GM23338 (cell line): ENCODE data around the gene MGAT3. TPM values are rescaled to one million over a fixed set of nuclear protein-coding genes. Genes with fewer than 3 reads are reported as not detected.
"Not testable (repeated sequence)": the region's sequence is repeated elsewhere in the genome, so short reads cannot be mapped to it uniquely, and the experiment has no call there.

Source experiments
- ATAC-seq: fragments of 200-7000 bp; cut with Tn5 transposase; 3 replicates; pipeline ENCODE4 v1.9.1; 2020
- DNase-seq: peaks from one replicate; pipeline ENCODE4 v3.0.0-alpha.2; 2015; ENCODE audit warnings: low spot score
- H2AFZ ChIP-seq: fragments of 200-600 bp; sonication (generic); 2 replicates; pipeline ENCODE4 v1.8.0; 2016; ENCODE audit warnings: antibody characterized with exemption, mild to moderate bottlenecking, moderate library complexity
- H3F3A ChIP-seq: fragments of 200-600 bp; sonication (generic); replicated peaks from 2 replicates; pipeline ENCODE4 v1.8.0; 2017; ENCODE audit warnings: antibody characterized with exemption, mixed run types, low read depth
- H3K27ac ChIP-seq: fragments of 200-600 bp; sonication (generic); 2 replicates; pipeline ENCODE4 v1.6.1; 2016; ENCODE audit warnings: low read depth
- H3K27me3 ChIP-seq: fragments of 200-600 bp; sonication (generic); 2 replicates; pipeline ENCODE4 v1.8.0; 2016; ENCODE audit warnings: mild to moderate bottlenecking, mixed run types, moderate library complexity; ENCODE audit not compliant: insufficient read depth
- H3K36me3 ChIP-seq: fragments of 200-600 bp; sonication (generic); 2 replicates; pipeline ENCODE4 v1.8.0; 2016; ENCODE audit warnings: mild to moderate bottlenecking; ENCODE audit not compliant: insufficient read depth
- H3K4me1 ChIP-seq: fragments of 200-600 bp; sonication (generic); 2 replicates; pipeline ENCODE4 v1.8.0; 2016; ENCODE audit warnings: mild to moderate bottlenecking, moderate library complexity; ENCODE audit not compliant: insufficient read depth
- H3K4me2 ChIP-seq: fragments of 200-600 bp; sonication (generic); 2 replicates; pipeline ENCODE4 v1.7.1; 2017; ENCODE audit warnings: mixed run types
- H3K4me3 ChIP-seq: fragments of 200-600 bp; sonication (generic); 2 replicates; pipeline ENCODE4 v1.6.1; 2016; ENCODE audit warnings: mixed run types
- H3K79me2 ChIP-seq: fragments of 200-600 bp; sonication (generic); replicated peaks from 2 replicates; pipeline ENCODE4 v1.8.0; 2017; ENCODE audit warnings: mild to moderate bottlenecking; ENCODE audit not compliant: insufficient read depth
- H3K9me2 ChIP-seq: fragments of 200-600 bp; sonication (generic); 2 replicates; pipeline ENCODE4 v1.8.0; 2017; ENCODE audit not compliant: insufficient read depth
- H4K20me1 ChIP-seq: fragments of 200-600 bp; sonication (generic); replicated peaks from 2 replicates; pipeline ENCODE4 v1.8.0; 2017; ENCODE audit warnings: mild to moderate bottlenecking; ENCODE audit not compliant: insufficient read depth
- H3K27ac Mint-ChIP-seq: 2 replicates; pipeline ENCODE4 v1.8.0; 2020; ENCODE audit warnings: inconsistent platforms, mild to moderate bottlenecking, moderate library complexity, mixed read lengths
- H3K27me3 Mint-ChIP-seq: 3 replicates; pipeline ENCODE4 v1.8.0; 2022; ENCODE audit warnings: low read depth, mild to moderate bottlenecking, moderate library complexity, mixed read lengths, inconsistent platforms; ENCODE audit not compliant: insufficient read depth, poor library complexity
- H3K36me3 Mint-ChIP-seq: 3 replicates; pipeline ENCODE4 v1.8.0; 2021; ENCODE audit warnings: low read depth, mild to moderate bottlenecking, inconsistent platforms, moderate library complexity, mixed read lengths
- H3K4me1 Mint-ChIP-seq: 3 replicates; pipeline ENCODE4 v1.8.0; 2020; ENCODE audit warnings: mild to moderate bottlenecking, inconsistent platforms, mixed read lengths
- H3K4me3 Mint-ChIP-seq: 3 replicates; pipeline ENCODE4 v1.8.0; 2021; ENCODE audit warnings: moderate library complexity, mild to moderate bottlenecking, inconsistent platforms, mixed read lengths
- H3K9me3 Mint-ChIP-seq: 3 replicates; pipeline ENCODE4 v1.8.0; 2020; ENCODE audit warnings: moderate library complexity, mild to moderate bottlenecking, inconsistent platforms, mixed read lengths
- CREB1 ChIP-seq: fragments of 250-450 bp; sonication (Bioruptor Pico); IDR thresholded peaks from 2 replicates; pipeline ENCODE4 v1.5.0; 2020; ENCODE audit warnings: low read depth, mild to moderate bottlenecking, moderate library complexity
- CTCF ChIP-seq, 2 experiments: fragments of 200-600 bp in 1 of 2; sonication (generic) in 1 of 2; conservative IDR thresholded peaks; 2 replicates each; pipeline versions ENCODE4 v1.5.1 to v1.6.1; 2016 to 2017; ENCODE audit warnings: antibody characterized with exemption in 2 of 2, low read depth in 2 of 2, mild to moderate bottlenecking in 2 of 2, moderate library complexity in 1 of 2
- ETS1 ChIP-seq: IDR thresholded peaks from 2 replicates; pipeline ENCODE4 v1.6.1; 2016; ENCODE audit warnings: antibody characterized with exemption
- EZH2 ChIP-seq: fragments of 200-600 bp; sonication (generic); IDR thresholded peaks from one replicate; pipeline ENCODE4 v1.8.0; 2017; ENCODE audit warnings: antibody characterized with exemption, mild to moderate bottlenecking, low read depth; ENCODE audit not compliant: unreplicated experiment
- EZH2phosphoT487 ChIP-seq: fragments of 200-600 bp; sonication (generic); IDR thresholded peaks from one replicate; pipeline ENCODE4 v1.8.1; 2018; ENCODE audit warnings: antibody characterized with exemption; ENCODE audit not compliant: unreplicated experiment
- NANOG ChIP-seq: IDR thresholded peaks from 2 replicates; pipeline ENCODE4 v1.6.1; 2016; ENCODE audit warnings: antibody characterized with exemption, borderline replicate concordance
- POLR2AphosphoS5 ChIP-seq: IDR thresholded peaks from 2 replicates; pipeline ENCODE4 v1.6.1; 2016; ENCODE audit warnings: antibody characterized with exemption, low read depth
- REST ChIP-seq: IDR thresholded peaks from one replicate; pipeline ENCODE4 v1.6.1; 2018; ENCODE audit warnings: antibody characterized with exemption; ENCODE audit not compliant: unreplicated experiment
- STAT1 ChIP-seq: IDR thresholded peaks from one replicate; pipeline ENCODE4 v1.6.1; 2016; ENCODE audit warnings: antibody characterized with exemption; ENCODE audit not compliant: unreplicated experiment
- ZNF114 ChIP-seq: fragments of 250-450 bp; sonication (Bioruptor Pico); IDR thresholded peaks from 2 replicates; pipeline ENCODE4 v1.5.0; 2020; ENCODE audit warnings: mild to moderate bottlenecking, moderate library complexity
- ZNF331 ChIP-seq: fragments of 250-450 bp; sonication (Bioruptor Pico); IDR thresholded peaks from 2 replicates; pipeline ENCODE4 v1.5.0; 2020; ENCODE audit warnings: low read depth, mild to moderate bottlenecking, moderate library complexity
- polyA plus RNA-seq: library from polyadenylated mRNA; unstranded; fragments of >200 nt; fragmentation: Nextera tagmentation; extraction: Ambion mirVana; gene quantifications from 2 replicates; pipeline ENCODE4 v1.2.1, GENCODE V29; 2016
- total RNA-seq: library from RNA; depleted of rRNA; stranded (reverse); fragments of >200 nt; shearing (Covaris generic); gene quantifications from 2 replicates; pipeline ENCODE4 v1.2.3, GENCODE V29; 2014

The MGAT3 gene
- total and polyA plus RNA-seq, 2 experiments from 2014 or later: 1.7 to 10.2 TPM

GRCh38 chr22:39504071-39504470 lies 47.3 kb downstream of the MGAT3 start (continued):
- no peak for TF ChIP-seq REST
- no peak for TF ChIP-seq NANOG
- no peak for TF ChIP-seq CREB1 (CRISPR knock-in tag)
- no peak for TF ChIP-seq CTCF (conservative IDR thresholded peaks at IDR 0.05; ENCODE audit: low read depth in 2 of 2)
- no peak for TF ChIP-seq ETS1
- TF ChIP-seq EZH2: no peak
- no peak for TF ChIP-seq POLR2AphosphoS5
- TF ChIP-seq STAT1: no peak
- TF ChIP-seq ZNF114 (CRISPR knock-in tag): no peak
- TF ChIP-seq ZNF331 (CRISPR knock-in tag): no peak
- no peak for TF ChIP-seq EZH2phosphoT487

GRCh38 chr22:39507021-39507420 lies 50.2 kb downstream of the MGAT3 start:
- H3K9me2 ChIP-seq, H3K4me3 ChIP-seq, H3K9me3 Mint-ChIP-seq, H3K27ac ChIP-seq, H2AFZ ChIP-seq, DNase-seq, H3K4me2 ChIP-seq, H3K4me1 ChIP-seq, H3K4me3 Mint-ChIP-seq, H3K27ac Mint-ChIP-seq, ATAC-seq, H3K4me1 Mint-ChIP-seq: not testable (repeated sequence)
- Mint-ChIP-seq H3K27me3 (peaks cover 73% of the 10 kb centered on the region), H3K36me3 (peaks cover 79% of the 10 kb centered on the region)
- Histone ChIP-seq H3K36me3 (peaks cover 34% of the 10 kb centered on the region), H3K27me3 (peaks cover 77% of the 10 kb centered on the region), H3F3A (peaks cover 23% of the 10 kb centered on the region), H3K79me2 (peaks cover 35% of the 10 kb centered on the region), H4K20me1 (peaks cover 79% of the 10 kb centered on the region)
